Measurements from ENCODE around the gene MFSD11. TPM values are rescaled to one million over a fixed set of nuclear protein-coding genes. Genes with fewer than 3 reads are reported as not detected.

The MFSD11 gene
- total RNA-seq, 1 experiment from 2014 or later: 23.9 TPM

DNA sequence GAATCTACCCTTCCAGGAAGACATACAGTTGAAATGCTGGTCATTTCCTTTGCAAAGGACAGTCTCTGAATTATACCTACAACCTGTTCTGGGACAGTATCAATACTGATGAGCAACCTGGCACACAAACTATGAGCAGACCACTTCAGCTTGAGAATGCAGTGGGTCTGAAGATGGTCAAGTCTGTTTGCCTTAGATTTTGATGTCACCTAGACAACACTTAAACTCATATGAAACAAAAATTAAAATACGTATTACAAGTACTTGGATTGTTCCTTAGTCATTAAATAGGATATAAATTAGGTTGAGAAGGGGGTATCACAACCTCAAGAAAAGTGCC, 4.3 kb upstream of the MFSD11 start:
- Mint-ChIP-seq H3K4me1 (ENCODE audit: low read depth, unreplicated experiment) (peaks cover 24% of the 10 kb centered on the region), H3K4me3 (ENCODE audit: low read depth, unreplicated experiment) (peak overlapping the region; percentile 93), H3K36me3 (ENCODE audit: insufficient read depth, unreplicated experiment) (peaks cover 96% of the 10 kb centered on the region), H3K27me3 (ENCODE audit: unreplicated experiment) (no peaks in the 10 kb centered on the region), H3K9me3 (ENCODE audit: low read depth, unreplicated experiment) (no peaks in the 10 kb centered on the region), H3K27ac (ENCODE audit: unreplicated experiment) (peak overlapping the region; percentile 97)
- DNase-seq: no peak
- TF ChIP-seq, protein P1, sequence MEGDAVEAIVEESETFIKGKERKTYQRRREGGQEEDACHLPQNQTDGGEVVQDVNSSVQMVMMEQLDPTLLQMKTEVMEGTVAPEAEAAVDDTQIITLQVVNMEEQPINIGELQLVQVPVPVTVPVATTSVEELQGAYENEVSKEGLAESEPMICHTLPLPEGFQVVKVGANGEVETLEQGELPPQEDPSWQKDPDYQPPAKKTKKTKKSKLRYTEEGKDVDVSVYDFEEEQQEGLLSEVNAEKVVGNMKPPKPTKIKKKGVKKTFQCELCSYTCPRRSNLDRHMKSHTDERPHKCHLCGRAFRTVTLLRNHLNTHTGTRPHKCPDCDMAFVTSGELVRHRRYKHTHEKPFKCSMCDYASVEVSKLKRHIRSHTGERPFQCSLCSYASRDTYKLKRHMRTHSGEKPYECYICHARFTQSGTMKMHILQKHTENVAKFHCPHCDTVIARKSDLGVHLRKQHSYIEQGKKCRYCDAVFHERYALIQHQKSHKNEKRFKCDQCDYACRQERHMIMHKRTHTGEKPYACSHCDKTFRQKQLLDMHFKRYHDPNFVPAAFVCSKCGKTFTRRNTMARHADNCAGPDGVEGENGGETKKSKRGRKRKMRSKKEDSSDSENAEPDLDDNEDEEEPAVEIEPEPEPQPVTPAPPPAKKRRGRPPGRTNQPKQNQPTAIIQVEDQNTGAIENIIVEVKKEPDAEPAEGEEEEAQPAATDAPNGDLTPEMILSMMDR (IDR thresholded peaks at IDR 0.05; ENCODE audit: unreplicated experiment): no peak
- CTCF ChIA-PET: no interaction called here
- intact Hi-C loops (cut with micrococcal nuclease; ENCODE audit: unreplicated experiment): no loop called here
- no TSS peak for BruUV-seq (replicated peaks)

DNA sequence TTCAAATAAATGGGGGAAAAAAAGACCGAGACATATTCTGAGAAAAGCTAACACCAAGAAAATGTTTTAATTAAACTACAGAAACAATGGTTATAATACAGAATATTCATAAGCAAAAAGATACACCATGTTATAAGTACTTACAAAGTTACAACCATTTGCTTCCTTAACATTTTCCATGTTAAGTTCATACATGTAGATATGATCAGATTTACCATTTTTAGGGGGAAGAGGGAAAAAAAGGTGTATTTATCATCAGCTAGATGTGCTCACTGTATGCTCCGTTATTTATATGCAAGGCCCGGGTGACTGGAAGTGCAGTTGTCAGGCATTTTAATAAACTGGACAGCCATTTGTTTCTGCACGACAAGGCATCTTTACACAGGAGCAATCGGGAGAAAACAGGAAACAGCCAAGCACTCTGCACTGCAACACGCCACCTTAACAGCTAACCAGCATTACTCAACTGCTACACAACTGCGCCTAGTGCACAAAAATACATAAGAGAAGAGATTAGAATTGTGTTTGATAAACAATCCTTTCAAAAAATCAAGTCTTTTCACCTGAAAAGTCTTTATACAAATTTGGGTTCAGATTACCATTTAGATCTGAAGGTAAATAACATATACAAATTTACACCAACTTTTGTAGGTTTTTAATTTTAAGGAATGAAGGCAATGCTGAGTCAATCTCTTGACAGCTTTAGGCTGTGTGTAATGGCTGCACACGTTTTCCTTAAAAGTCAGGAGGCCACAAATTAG, 3.7 kb upstream of the MFSD11 start:
- Mint-ChIP-seq H3K4me1 (ENCODE audit: low read depth, unreplicated experiment) (peaks cover 24% of the 10 kb centered on the region), H3K9me3 (ENCODE audit: low read depth, unreplicated experiment) (no peaks in the 10 kb centered on the region), H3K36me3 (ENCODE audit: insufficient read depth, unreplicated experiment) (peaks cover 93% of the 10 kb centered on the region), H3K4me3 (ENCODE audit: low read depth, unreplicated experiment) (peak overlapping the region; percentile 93), H3K27me3 (ENCODE audit: unreplicated experiment) (no peaks in the 10 kb centered on the region), H3K27ac (ENCODE audit: unreplicated experiment) (peak overlapping the region; percentile 97)
- TF ChIP-seq, protein P1 (IDR thresholded peaks at IDR 0.05; ENCODE audit: unreplicated experiment): no peak
- no TSS peak for BruUV-seq (replicated peaks)
- intact Hi-C loops (cut with micrococcal nuclease; ENCODE audit: unreplicated experiment): no loop called here
- CTCF ChIA-PET: no interaction called here
- DNase-seq: no peak

DNA sequence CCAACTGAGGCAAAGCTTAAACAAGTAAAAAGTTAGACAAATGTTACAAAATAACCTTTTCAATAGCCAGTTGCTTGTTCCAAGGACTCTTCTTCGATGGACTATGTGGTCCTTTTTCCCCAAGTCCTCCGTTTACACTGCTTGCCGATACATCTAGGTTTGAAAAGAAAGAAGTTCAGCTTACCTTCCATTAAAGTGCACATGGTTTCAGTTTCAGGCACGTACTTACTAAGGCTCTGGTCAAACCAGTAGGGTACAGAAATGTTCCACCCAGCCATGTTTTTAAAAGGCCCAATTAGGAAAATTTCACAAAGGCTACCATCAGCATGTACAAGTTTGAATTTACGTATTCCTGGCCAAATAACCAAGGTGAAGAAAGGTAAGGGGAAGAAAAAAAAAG, 2.9 kb upstream of the MFSD11 start:
- H3K27me3 Mint-ChIP-seq (ENCODE audit: unreplicated experiment): no peaks in the 10 kb centered on the region
- no peak for DNase-seq
- peaks cover 86% of the 10 kb centered on the region for H3K36me3 Mint-ChIP-seq (ENCODE audit: insufficient read depth, unreplicated experiment)
- peak overlapping the region; percentile 97 for H3K27ac Mint-ChIP-seq (ENCODE audit: unreplicated experiment)
- H3K4me3 Mint-ChIP-seq (ENCODE audit: low read depth, unreplicated experiment): peak overlapping the region; percentile 93
- H3K9me3 Mint-ChIP-seq (ENCODE audit: low read depth, unreplicated experiment): no peaks in the 10 kb centered on the region
- intact Hi-C loops (cut with micrococcal nuclease; ENCODE audit: unreplicated experiment): no loop called here
- CTCF ChIA-PET: no interaction called here
- peaks cover 24% of the 10 kb centered on the region for H3K4me1 Mint-ChIP-seq (ENCODE audit: low read depth, unreplicated experiment)
- no TSS peak for BruUV-seq (replicated peaks)
- TF ChIP-seq, protein P1 (IDR thresholded peaks at IDR 0.05; ENCODE audit: unreplicated experiment): no peak

DNA sequence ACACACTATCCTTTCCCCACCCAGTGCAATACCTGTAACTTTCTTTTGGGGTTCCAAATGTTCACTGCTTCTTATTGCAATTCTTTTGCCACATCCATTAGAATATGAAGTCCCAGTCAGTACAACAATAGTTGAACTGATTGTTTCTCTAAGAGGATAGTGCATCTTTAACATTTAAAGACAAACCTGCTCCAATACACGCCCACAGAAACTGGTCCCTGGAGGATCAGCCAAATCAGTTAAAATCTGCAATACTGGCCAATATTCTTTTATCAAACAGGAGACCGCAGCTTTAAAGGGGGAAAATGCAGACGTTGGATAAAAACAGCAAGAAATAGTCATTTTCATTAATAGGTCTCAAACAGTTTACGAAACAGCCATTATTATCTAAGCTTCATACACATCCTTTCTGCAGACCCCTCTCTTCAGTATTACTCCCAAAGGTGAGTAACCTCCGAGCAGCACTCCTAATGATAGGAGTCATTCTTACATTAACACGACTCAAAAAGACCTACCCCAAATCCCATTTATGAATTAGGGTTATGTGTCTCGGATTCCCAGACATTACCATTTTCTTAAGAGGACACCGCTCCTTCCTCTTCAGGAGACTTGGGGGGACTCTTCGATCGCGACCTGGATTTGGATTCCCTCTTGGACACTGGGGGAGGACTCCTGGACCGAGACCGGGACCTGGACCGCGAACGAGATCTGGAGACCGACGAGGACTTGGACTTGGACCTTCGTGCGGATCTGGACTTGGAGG, 2.2 kb upstream of the MFSD11 start:
- H3K36me3 Mint-ChIP-seq (ENCODE audit: insufficient read depth, unreplicated experiment): peaks cover 79% of the 10 kb centered on the region
- H3K27me3 Mint-ChIP-seq (ENCODE audit: unreplicated experiment): no peaks in the 10 kb centered on the region
- TF ChIP-seq, protein P1 (IDR thresholded peaks at IDR 0.05; ENCODE audit: unreplicated experiment): no peak
- CTCF ChIA-PET: no interaction called here
- peaks cover 24% of the 10 kb centered on the region for H3K4me1 Mint-ChIP-seq (ENCODE audit: low read depth, unreplicated experiment)
- H3K9me3 Mint-ChIP-seq (ENCODE audit: low read depth, unreplicated experiment): no peaks in the 10 kb centered on the region
- TSS peak; percentile 54 for BruUV-seq (replicated peaks)
- intact Hi-C loops (cut with micrococcal nuclease; ENCODE audit: unreplicated experiment): no loop called here
- DNase-seq: no peak
- peak overlapping the region; percentile 97 for H3K27ac Mint-ChIP-seq (ENCODE audit: unreplicated experiment)
- H3K4me3 Mint-ChIP-seq (ENCODE audit: low read depth, unreplicated experiment): peak overlapping the region; percentile 93

Measured in Calu3 (cell line).